SK-N-SH treated with all-trans-retinoic acid at 6 μM for 48 hours (cell line): ENCODE data around the gene MAP7.
A peak's percentile ranks its signal among the peaks of the same experiment; 100 is the strongest.

ENCODE experiments used
- ATAC-seq: fragments of 200-7000 bp; cut with Tn5 transposase; 3 replicates; pipeline ENCODE4 v1.9.1; 2020; ENCODE audit warnings: mild to moderate bottlenecking, moderate library complexity
- ARNTL ChIP-seq: fragments of 450-650 bp; formaldehyde crosslinking; IDR thresholded peaks from 2 replicates; pipeline ENCODE4 v1.5.0; 2020; ENCODE audit warnings: low read depth, mild to moderate bottlenecking, moderate library complexity, borderline replicate concordance
- BACH2 ChIP-seq: fragments of 250-450 bp; sonication (Bioruptor Pico); IDR thresholded peaks from 2 replicates; pipeline ENCODE4 v1.9.0; 2021; ENCODE audit warnings: mild to moderate bottlenecking, borderline replicate concordance
- CSDC2 ChIP-seq: fragments of 250-450 bp; sonication (Bioruptor Pico); IDR thresholded peaks from 2 replicates; pipeline ENCODE4 v1.5.0; 2020; ENCODE audit warnings: mild to moderate bottlenecking, moderate library complexity
- CSRNP3 ChIP-seq: fragments of 250-450 bp; sonication (Bioruptor Pico); IDR thresholded peaks from 2 replicates; pipeline ENCODE4 v1.5.1; 2021; ENCODE audit warnings: mild to moderate bottlenecking, moderate library complexity
- ESRRG ChIP-seq: fragments of 250-450 bp; sonication (Bioruptor Pico); IDR thresholded peaks from 2 replicates; pipeline ENCODE4 v1.6.1; 2021; ENCODE audit warnings: mild to moderate bottlenecking
- GLIS3 ChIP-seq: fragments of 250-450 bp; sonication (Bioruptor Pico); IDR thresholded peaks from 2 replicates; pipeline ENCODE4 v1.5.0; 2020; ENCODE audit warnings: mild to moderate bottlenecking, moderate library complexity
- ISL1 ChIP-seq: fragments of 250-450 bp; sonication (Bioruptor Pico); IDR thresholded peaks from 2 replicates; pipeline ENCODE4 v2.1.2; 2022; ENCODE audit warnings: mild to moderate bottlenecking, moderate library complexity
- OSR1 ChIP-seq: fragments of 250-450 bp; sonication (Bioruptor Pico); IDR thresholded peaks from 2 replicates; pipeline ENCODE4 v1.8.0; 2022; ENCODE audit warnings: moderate library complexity, mild to moderate bottlenecking, inconsistent platforms
- PPARA ChIP-seq: fragments of 250-450 bp; sonication (Bioruptor Pico); IDR thresholded peaks from 2 replicates; pipeline ENCODE4 v1.5.0; 2020; ENCODE audit warnings: mild to moderate bottlenecking, borderline replicate concordance
- RARB ChIP-seq: fragments of 250-450 bp; sonication (Bioruptor Pico); IDR thresholded peaks from 2 replicates; pipeline ENCODE4 v1.8.0; 2021; ENCODE audit warnings: mild to moderate bottlenecking, moderate library complexity
- SNAI2 ChIP-seq: fragments of 250-450 bp; sonication (Bioruptor Pico); IDR thresholded peaks from 2 replicates; pipeline ENCODE4 v1.5.0; 2020; ENCODE audit warnings: mild to moderate bottlenecking, moderate library complexity
- TCF4 ChIP-seq: fragments of 250-450 bp; sonication (Bioruptor Pico); IDR thresholded peaks from 2 replicates; pipeline ENCODE4 v1.8.0; 2021; ENCODE audit warnings: mild to moderate bottlenecking, moderate library complexity, borderline replicate concordance
- TOX ChIP-seq: fragments of 250-450 bp; sonication (Bioruptor Pico); IDR thresholded peaks from 2 replicates; pipeline ENCODE4 v1.8.0; 2021; ENCODE audit warnings: mild to moderate bottlenecking, moderate library complexity, borderline replicate concordance
- TSHZ2 ChIP-seq: fragments of 250-450 bp; sonication (Bioruptor Pico); IDR thresholded peaks from 2 replicates; pipeline ENCODE4 v1.5.0; 2020; ENCODE audit warnings: mild to moderate bottlenecking, moderate library complexity
- ZC3H10 ChIP-seq: fragments of 250-450 bp; sonication (Bioruptor Pico); IDR thresholded peaks from 2 replicates; pipeline ENCODE4 v1.5.1; 2021; ENCODE audit warnings: mild to moderate bottlenecking, moderate library complexity
- ZFP3 ChIP-seq: fragments of 250-450 bp; sonication (Bioruptor Pico); IDR thresholded peaks from 2 replicates; pipeline ENCODE4 v1.5.0; 2020; ENCODE audit warnings: mild to moderate bottlenecking, moderate library complexity
- ZFP30 ChIP-seq: fragments of 450-650 bp; formaldehyde crosslinking; IDR thresholded peaks from 2 replicates; pipeline ENCODE4 v1.5.0; 2022; ENCODE audit warnings: mild to moderate bottlenecking, moderate library complexity
- ZNF565 ChIP-seq: fragments of 450-650 bp; formaldehyde crosslinking; conservative IDR thresholded peaks from 2 replicates; pipeline ENCODE4 v1.5.0; 2020; ENCODE audit warnings: low read depth, mild to moderate bottlenecking, moderate library complexity
- ZNF70 ChIP-seq: fragments of 450-650 bp; formaldehyde crosslinking; IDR thresholded peaks from 2 replicates; pipeline ENCODE4 v1.5.0; 2020; ENCODE audit warnings: mild to moderate bottlenecking, moderate library complexity
- ZNF8 ChIP-seq: fragments of 450-650 bp; formaldehyde crosslinking; IDR thresholded peaks from 2 replicates; pipeline ENCODE4 v1.5.0; 2020; ENCODE audit warnings: mild to moderate bottlenecking, moderate library complexity
- TF ChIP-seq, protein P1 (sequence below): fragments of 250-450 bp; sonication (Bioruptor Pico); IDR thresholded peaks from 2 replicates; pipeline ENCODE4 v1.8.0; 2020; ENCODE audit warnings: mild to moderate bottlenecking, moderate library complexity, borderline replicate concordance
- TF ChIP-seq, protein P2 (sequence below): fragments of 250-450 bp; sonication (Bioruptor Pico); IDR thresholded peaks from 2 replicates; pipeline ENCODE4 v1.8.0; 2021; ENCODE audit warnings: low read depth, mild to moderate bottlenecking, moderate library complexity, borderline replicate concordance

MAP7 gene

GRCh38 chr6:136408204-136408603 is 142.0 kb downstream of the MAP7 start:
- TF ChIP-seq ZFP3 (CRISPR knock-in tag) (no peak), TSHZ2 (no peak), ZFP30 (no peak), ZNF565 (CRISPR knock-in tag) (no peak), RARB (CRISPR knock-in tag) (no peak), SNAI2 (CRISPR knock-in tag) (no peak), BACH2 (CRISPR knock-in tag) (no peak), GLIS3 (CRISPR knock-in tag) (no peak), ZNF70 (no peak), PPARA (no peak), TOX (CRISPR knock-in tag) (no peak), ARNTL (CRISPR knock-in tag) (no peak), ZNF8 (CRISPR knock-in tag) (no peak), OSR1 (CRISPR knock-in tag) (no peak), CSDC2 (CRISPR knock-in tag) (no peak), TCF4 (CRISPR knock-in tag) (no peak)
- TF ChIP-seq, protein P1, sequence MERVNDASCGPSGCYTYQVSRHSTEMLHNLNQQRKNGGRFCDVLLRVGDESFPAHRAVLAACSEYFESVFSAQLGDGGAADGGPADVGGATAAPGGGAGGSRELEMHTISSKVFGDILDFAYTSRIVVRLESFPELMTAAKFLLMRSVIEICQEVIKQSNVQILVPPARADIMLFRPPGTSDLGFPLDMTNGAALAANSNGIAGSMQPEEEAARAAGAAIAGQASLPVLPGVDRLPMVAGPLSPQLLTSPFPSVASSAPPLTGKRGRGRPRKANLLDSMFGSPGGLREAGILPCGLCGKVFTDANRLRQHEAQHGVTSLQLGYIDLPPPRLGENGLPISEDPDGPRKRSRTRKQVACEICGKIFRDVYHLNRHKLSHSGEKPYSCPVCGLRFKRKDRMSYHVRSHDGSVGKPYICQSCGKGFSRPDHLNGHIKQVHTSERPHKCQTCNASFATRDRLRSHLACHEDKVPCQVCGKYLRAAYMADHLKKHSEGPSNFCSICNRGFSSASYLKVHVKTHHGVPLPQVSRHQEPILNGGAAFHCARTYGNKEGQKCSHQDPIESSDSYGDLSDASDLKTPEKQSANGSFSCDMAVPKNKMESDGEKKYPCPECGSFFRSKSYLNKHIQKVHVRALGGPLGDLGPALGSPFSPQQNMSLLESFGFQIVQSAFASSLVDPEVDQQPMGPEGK (CRISPR knock-in tag), result no peak
- TF ChIP-seq, protein P2, sequence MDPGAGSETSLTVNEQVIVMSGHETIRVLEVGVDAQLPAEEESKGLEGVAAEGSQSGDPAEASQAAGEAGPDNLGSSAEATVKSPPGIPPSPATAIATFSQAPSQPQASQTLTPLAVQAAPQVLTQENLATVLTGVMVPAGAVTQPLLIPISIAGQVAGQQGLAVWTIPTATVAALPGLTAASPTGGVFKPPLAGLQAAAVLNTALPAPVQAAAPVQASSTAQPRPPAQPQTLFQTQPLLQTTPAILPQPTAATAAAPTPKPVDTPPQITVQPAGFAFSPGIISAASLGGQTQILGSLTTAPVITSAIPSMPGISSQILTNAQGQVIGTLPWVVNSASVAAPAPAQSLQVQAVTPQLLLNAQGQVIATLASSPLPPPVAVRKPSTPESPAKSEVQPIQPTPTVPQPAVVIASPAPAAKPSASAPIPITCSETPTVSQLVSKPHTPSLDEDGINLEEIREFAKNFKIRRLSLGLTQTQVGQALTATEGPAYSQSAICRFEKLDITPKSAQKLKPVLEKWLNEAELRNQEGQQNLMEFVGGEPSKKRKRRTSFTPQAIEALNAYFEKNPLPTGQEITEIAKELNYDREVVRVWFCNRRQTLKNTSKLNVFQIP (CRISPR knock-in tag), result no peak
- TF ChIP-seq, all 23 proteins: peak for 0
- peak; percentile 61 for ATAC-seq

- TF ChIP-seq GLIS3 (CRISPR knock-in tag) (no peak), OSR1 (CRISPR knock-in tag) (no peak), ZC3H10 (CRISPR knock-in tag) (no peak), ARNTL (CRISPR knock-in tag) (no peak)
- ATAC-seq, result no peak
Observed at GRCh38 chr6:136405420-136406029, 144.7 kb downstream of the MAP7 start.

- ATAC-seq, result no peak
- TF ChIP-seq CSDC2 (CRISPR knock-in tag) (no peak), ESRRG (no peak), RARB (CRISPR knock-in tag) (no peak)
- TF ChIP-seq, all 23 proteins: peak for 0
Observed at GRCh38 chr6:136404627-136405419, 145.4 kb downstream of the MAP7 start.

DNA sequence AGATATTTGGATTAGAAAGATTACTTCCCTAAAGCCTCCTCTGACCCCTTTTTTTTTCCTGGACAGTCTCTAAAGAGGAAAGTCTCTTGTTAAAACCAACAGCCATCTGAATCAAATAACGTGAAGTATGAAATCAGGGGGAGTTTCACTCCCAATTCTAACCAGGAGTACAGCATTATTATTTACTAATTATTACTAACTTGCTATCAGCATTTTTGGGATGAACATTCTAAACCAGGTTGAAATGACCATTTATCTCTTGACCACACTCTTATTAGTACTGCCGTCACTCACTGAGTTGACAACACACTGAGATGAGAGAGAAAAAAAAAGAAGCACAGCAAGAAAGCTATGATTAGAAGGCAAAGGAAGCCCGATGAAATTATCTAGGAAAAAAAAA is 146.2 kb downstream of the MAP7 start:
- no peak for TF ChIP-seq TCF4 (CRISPR knock-in tag)
- no peak for TF ChIP-seq BACH2 (CRISPR knock-in tag)
- no peak for TF ChIP-seq TOX (CRISPR knock-in tag)
- no peak for TF ChIP-seq ESRRG
- no peak for TF ChIP-seq ZNF70
- no peak for TF ChIP-seq CSDC2 (CRISPR knock-in tag)
- TF ChIP-seq ZFP3 (CRISPR knock-in tag), result no peak
- TF ChIP-seq ZC3H10 (CRISPR knock-in tag), result no peak
- TF ChIP-seq ARNTL (CRISPR knock-in tag), result no peak
- TF ChIP-seq CSRNP3 (CRISPR knock-in tag), result no peak
- no peak for TF ChIP-seq OSR1 (CRISPR knock-in tag)
- no peak for TF ChIP-seq RARB (CRISPR knock-in tag)
- TF ChIP-seq ISL1 (CRISPR knock-in tag), result no peak
- no peak for TF ChIP-seq ZFP30
- TF ChIP-seq ZNF8 (CRISPR knock-in tag), result no peak
- TF ChIP-seq GLIS3 (CRISPR knock-in tag), result no peak
- TF ChIP-seq TSHZ2, result no peak
- no peak for TF ChIP-seq ZNF565 (CRISPR knock-in tag)
- TF ChIP-seq SNAI2 (CRISPR knock-in tag), result no peak
- no peak for ATAC-seq
